HepG2 (cell line): ENCODE results near the gene PPP2R2D. TPM values are rescaled to one million over a fixed set of nuclear protein-coding genes. Genes with fewer than 3 reads are reported as not detected.

ENCODE experiments used
- ATM ChIP-seq: fragments of 450-650 bp; IDR thresholded peaks from 2 replicates; pipeline ENCODE4 v1.7.1; 2017; ENCODE audit warnings: mild to moderate bottlenecking, borderline replicate concordance
- NCOR1 ChIP-seq: fragments of 200-600 bp; sonication (generic); IDR thresholded peaks from 2 replicates; pipeline ENCODE4 v1.7.0; 2017; ENCODE audit warnings: antibody characterized with exemption, low read length, borderline replicate concordance
- NFYB ChIP-seq: sonication (generic); formaldehyde crosslinking; IDR thresholded peaks from 2 replicates; pipeline ENCODE4 v1.4.0; 2020; ENCODE audit warnings: missing genetic modification reagents
- NRL ChIP-seq: sonication (generic); formaldehyde crosslinking; IDR thresholded peaks from 2 replicates; pipeline ENCODE4 v1.5.0; 2020; ENCODE audit warnings: missing genetic modification reagents, mild to moderate bottlenecking, moderate library complexity, borderline replicate concordance
- ZNF567 ChIP-seq: sonication (generic); formaldehyde crosslinking; IDR thresholded peaks from 2 replicates; pipeline ENCODE4 v1.8.1; 2023; ENCODE audit warnings: mild to moderate bottlenecking, missing genetic modification reagents, borderline replicate concordance
- ZNF720 ChIP-seq: sonication (generic); formaldehyde crosslinking; IDR thresholded peaks from 2 replicates; pipeline ENCODE4 v1.4.0; 2020; ENCODE audit warnings: missing genetic modification reagents
- ZNF772 ChIP-seq: sonication (generic); formaldehyde crosslinking; IDR thresholded peaks from 2 replicates; pipeline ENCODE4 v1.5.0; 2020; ENCODE audit warnings: mild to moderate bottlenecking, missing genetic modification reagents
- polyA plus RNA-seq, 8 experiments: library from polyadenylated mRNA; depleted of rRNA in 3 of 8; stranded (reverse) in 7 of 8; unstranded in 1 of 8; fragments of >200 nt; fragmentation: Illumina TruSeq in 4 of 8; extraction: Trizol in 4 of 8; gene quantifications; 2 replicates each; pipeline versions ENCODE4 v1.2.1 to v1.2.3, GENCODE V29; 2011 to 2016; ENCODE audit warnings: low read depth in 4 of 8, missing spikeins in 1 of 8, mixed read lengths in 1 of 8; ENCODE audit not compliant: insufficient read depth in 1 of 8
- total RNA-seq, 5 experiments: library from RNA; depleted of rRNA; stranded (reverse); fragments of >200 nt; fragmentation: Illumina TruSeq; extraction: Trizol; gene quantifications; 2 replicates each; pipeline ENCODE4 v1.2.3, GENCODE V29; 2016; ENCODE audit warnings: low read depth in 1 of 5
- TF ChIP-seq, protein P1 (sequence below): sonication (generic); formaldehyde crosslinking; IDR thresholded peaks from 2 replicates; pipeline ENCODE4 v1.4.0; 2020; ENCODE audit warnings: missing genetic modification reagents
- TF ChIP-seq, protein P2 (sequence below), 2 experiments: sonication (generic) in 1 of 2; formaldehyde crosslinking in 1 of 2; IDR thresholded peaks; 2 replicates each; pipeline versions ENCODE4 v1.5.1 to v1.6.1; 2011 to 2020; ENCODE audit warnings: borderline replicate concordance in 1 of 2, low read depth in 1 of 2, low read length in 1 of 2, mild to moderate bottlenecking in 1 of 2, missing genetic modification reagents in 1 of 2, moderate library complexity in 1 of 2
- TF ChIP-seq, protein P3 (sequence below): sonication (generic); formaldehyde crosslinking; conservative IDR thresholded peaks from 2 replicates; pipeline ENCODE4 v1.4.0; 2020; ENCODE audit warnings: missing genetic modification reagents
- TF ChIP-seq, protein P4 (sequence below): IDR thresholded peaks from 2 replicates; pipeline ENCODE4 v1.6.1; 2016; ENCODE audit warnings: missing compliant biosample characterization, missing genetic modification reagents, borderline replicate concordance
- TF ChIP-seq, protein P5 (sequence below): sonication (generic); formaldehyde crosslinking; IDR thresholded peaks from 2 replicates; pipeline ENCODE4 v1.5.0; 2020; ENCODE audit warnings: mild to moderate bottlenecking, missing genetic modification reagents
- TF ChIP-seq, protein P6 (sequence below): sonication (generic); formaldehyde crosslinking; IDR thresholded peaks from 2 replicates; pipeline ENCODE4 v1.5.1; 2020; ENCODE audit warnings: missing genetic modification reagents, mild to moderate bottlenecking, borderline replicate concordance
- TF ChIP-seq, protein P7 (sequence below): sonication (generic); IDR thresholded peaks from 2 replicates; pipeline ENCODE4 v1.6.1; 2016; ENCODE audit warnings: low read depth, borderline replicate concordance

Gene PPP2R2D
- total and polyA plus RNA-seq, 2 of the 13 experiments (the other 11 are each of a cell fraction or from before 2014, with no cell fraction given), result 32.7 to 33.2 TPM

DNA sequence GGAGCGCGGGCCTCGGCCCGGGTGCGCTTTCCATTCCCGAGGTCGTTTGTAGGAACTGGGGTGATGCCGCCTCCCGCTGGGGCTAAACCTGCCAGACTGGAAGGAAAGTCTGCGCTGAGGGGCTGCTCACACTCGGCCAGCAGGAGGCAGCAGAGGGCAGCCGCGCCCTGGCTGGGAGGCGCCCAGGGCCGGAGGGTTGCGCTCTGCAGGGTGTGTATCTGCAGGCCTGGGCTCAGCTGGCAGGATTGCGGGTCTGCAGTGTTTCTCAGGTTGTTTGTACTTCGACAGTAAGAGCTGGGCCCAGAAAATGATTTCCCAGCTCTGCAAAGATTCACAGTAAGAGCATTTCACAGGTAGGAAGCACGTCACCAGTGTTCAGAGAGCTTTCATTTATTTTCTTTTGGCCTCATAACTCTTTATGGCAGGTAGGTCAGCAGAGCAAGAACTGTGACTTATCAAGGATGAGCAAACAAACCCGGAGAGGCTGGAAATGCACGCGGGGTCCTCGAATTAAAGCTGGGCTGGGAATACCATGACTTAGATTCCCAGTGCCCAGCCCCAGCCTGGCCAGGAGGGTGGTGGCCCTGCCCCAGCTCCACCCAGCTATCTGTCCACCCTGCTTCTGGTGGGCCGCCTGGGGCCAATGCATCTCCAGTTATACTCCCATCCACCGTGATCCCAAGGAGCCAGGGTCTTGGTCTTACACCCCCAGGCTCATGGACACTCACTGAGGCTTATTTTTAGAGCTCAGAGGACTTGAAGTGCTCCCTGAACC lies 15.2 kb upstream of the PPP2R2D start (continued):
- TF ChIP-seq, protein P1, sequence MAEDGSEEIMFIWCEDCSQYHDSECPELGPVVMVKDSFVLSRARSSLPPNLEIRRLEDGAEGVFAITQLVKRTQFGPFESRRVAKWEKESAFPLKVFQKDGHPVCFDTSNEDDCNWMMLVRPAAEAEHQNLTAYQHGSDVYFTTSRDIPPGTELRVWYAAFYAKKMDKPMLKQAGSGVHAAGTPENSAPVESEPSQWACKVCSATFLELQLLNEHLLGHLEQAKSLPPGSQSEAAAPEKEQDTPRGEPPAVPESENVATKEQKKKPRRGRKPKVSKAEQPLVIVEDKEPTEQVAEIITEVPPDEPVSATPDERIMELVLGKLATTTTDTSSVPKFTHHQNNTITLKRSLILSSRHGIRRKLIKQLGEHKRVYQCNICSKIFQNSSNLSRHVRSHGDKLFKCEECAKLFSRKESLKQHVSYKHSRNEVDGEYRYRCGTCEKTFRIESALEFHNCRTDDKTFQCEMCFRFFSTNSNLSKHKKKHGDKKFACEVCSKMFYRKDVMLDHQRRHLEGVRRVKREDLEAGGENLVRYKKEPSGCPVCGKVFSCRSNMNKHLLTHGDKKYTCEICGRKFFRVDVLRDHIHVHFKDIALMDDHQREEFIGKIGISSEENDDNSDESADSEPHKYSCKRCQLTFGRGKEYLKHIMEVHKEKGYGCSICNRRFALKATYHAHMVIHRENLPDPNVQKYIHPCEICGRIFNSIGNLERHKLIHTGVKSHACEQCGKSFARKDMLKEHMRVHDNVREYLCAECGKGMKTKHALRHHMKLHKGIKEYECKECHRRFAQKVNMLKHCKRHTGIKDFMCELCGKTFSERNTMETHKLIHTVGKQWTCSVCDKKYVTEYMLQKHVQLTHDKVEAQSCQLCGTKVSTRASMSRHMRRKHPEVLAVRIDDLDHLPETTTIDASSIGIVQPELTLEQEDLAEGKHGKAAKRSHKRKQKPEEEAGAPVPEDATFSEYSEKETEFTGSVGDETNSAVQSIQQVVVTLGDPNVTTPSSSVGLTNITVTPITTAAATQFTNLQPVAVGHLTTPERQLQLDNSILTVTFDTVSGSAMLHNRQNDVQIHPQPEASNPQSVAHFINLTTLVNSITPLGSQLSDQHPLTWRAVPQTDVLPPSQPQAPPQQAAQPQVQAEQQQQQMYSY (CRISPR knock-in tag), result no peak
- TF ChIP-seq, protein P2, sequence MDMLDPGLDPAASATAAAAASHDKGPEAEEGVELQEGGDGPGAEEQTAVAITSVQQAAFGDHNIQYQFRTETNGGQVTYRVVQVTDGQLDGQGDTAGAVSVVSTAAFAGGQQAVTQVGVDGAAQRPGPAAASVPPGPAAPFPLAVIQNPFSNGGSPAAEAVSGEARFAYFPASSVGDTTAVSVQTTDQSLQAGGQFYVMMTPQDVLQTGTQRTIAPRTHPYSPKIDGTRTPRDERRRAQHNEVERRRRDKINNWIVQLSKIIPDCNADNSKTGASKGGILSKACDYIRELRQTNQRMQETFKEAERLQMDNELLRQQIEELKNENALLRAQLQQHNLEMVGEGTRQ (IDR thresholded peaks at IDR 0.05; ENCODE audit: low read depth, low read length), result no peak
- TF ChIP-seq, protein P2 (CRISPR knock-in tag; IDR thresholded peaks at IDR 0.05; ENCODE audit: borderline replicate concordance), result no peak
- TF ChIP-seq ATM (no peak), NRL (CRISPR knock-in tag) (no peak), ZNF567 (CRISPR knock-in tag) (no peak), NFYB (CRISPR knock-in tag) (no peak; the same call in 1 of the 2 replicates), ZNF772 (CRISPR knock-in tag) (no peak), NCOR1 (no peak), ZNF720 (CRISPR knock-in tag) (no peak)
- TF ChIP-seq, protein P3, sequence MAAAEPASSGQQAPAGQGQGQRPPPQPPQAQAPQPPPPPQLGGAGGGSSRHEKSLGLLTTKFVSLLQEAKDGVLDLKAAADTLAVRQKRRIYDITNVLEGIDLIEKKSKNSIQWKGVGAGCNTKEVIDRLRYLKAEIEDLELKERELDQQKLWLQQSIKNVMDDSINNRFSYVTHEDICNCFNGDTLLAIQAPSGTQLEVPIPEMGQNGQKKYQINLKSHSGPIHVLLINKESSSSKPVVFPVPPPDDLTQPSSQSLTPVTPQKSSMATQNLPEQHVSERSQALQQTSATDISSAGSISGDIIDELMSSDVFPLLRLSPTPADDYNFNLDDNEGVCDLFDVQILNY (CRISPR knock-in tag), result no peak
- TF ChIP-seq, protein P4, sequence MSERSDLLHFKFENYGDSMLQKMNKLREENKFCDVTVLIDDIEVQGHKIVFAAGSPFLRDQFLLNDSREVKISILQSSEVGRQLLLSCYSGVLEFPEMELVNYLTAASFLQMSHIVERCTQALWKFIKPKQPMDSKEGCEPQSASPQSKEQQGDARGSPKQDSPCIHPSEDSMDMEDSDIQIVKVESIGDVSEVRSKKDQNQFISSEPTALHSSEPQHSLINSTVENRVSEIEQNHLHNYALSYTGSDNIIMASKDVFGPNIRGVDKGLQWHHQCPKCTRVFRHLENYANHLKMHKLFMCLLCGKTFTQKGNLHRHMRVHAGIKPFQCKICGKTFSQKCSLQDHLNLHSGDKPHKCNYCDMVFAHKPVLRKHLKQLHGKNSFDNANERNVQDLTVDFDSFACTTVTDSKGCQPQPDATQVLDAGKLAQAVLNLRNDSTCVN (CRISPR knock-in tag), result peak; percentile 53; the same call in 1 of the 2 replicates
- TF ChIP-seq, protein P5, sequence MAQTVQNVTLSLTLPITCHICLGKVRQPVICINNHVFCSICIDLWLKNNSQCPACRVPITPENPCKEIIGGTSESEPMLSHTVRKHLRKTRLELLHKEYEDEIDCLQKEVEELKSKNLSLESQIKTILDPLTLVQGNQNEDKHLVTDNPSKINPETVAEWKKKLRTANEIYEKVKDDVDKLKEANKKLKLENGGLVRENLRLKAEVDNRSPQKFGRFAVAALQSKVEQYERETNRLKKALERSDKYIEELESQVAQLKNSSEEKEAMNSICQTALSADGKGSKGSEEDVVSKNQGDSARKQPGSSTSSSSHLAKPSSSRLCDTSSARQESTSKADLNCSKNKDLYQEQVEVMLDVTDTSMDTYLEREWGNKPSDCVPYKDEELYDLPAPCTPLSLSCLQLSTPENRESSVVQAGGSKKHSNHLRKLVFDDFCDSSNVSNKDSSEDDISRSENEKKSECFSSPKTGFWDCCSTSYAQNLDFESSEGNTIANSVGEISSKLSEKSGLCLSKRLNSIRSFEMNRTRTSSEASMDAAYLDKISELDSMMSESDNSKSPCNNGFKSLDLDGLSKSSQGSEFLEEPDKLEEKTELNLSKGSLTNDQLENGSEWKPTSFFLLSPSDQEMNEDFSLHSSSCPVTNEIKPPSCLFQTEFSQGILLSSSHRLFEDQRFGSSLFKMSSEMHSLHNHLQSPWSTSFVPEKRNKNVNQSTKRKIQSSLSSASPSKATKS (CRISPR knock-in tag), result no peak
- TF ChIP-seq, protein P6, sequence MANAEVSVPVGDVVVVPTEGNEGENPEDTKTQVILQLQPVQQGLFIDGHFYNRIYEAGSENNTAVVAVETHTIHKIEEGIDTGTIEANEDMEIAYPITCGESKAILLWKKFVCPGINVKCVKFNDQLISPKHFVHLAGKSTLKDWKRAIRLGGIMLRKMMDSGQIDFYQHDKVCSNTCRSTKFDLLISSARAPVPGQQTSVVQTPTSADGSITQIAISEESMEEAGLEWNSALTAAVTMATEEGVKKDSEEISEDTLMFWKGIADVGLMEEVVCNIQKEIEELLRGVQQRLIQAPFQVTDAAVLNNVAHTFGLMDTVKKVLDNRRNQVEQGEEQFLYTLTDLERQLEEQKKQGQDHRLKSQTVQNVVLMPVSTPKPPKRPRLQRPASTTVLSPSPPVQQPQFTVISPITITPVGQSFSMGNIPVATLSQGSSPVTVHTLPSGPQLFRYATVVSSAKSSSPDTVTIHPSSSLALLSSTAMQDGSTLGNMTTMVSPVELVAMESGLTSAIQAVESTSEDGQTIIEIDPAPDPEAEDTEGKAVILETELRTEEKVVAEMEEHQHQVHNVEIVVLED (CRISPR knock-in tag), result no peak
- TF ChIP-seq, protein P7, sequence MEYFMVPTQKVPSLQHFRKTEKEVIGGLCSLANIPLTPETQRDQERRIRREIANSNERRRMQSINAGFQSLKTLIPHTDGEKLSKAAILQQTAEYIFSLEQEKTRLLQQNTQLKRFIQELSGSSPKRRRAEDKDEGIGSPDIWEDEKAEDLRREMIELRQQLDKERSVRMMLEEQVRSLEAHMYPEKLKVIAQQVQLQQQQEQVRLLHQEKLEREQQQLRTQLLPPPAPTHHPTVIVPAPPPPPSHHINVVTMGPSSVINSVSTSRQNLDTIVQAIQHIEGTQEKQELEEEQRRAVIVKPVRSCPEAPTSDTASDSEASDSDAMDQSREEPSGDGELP, result peak; percentile 54; the same call in 1 of the 2 replicates
